GM18526 (cell line): ENCODE measurements around the gene KITLG.

Source experiments
- POLR2A ChIP-seq: IDR thresholded peaks from 3 replicates; pipeline ENCODE4 v1.6.1; 2011; ENCODE audit not compliant: insufficient read length; ENCODE audit errors: extremely low read depth

The KITLG gene

DNA sequence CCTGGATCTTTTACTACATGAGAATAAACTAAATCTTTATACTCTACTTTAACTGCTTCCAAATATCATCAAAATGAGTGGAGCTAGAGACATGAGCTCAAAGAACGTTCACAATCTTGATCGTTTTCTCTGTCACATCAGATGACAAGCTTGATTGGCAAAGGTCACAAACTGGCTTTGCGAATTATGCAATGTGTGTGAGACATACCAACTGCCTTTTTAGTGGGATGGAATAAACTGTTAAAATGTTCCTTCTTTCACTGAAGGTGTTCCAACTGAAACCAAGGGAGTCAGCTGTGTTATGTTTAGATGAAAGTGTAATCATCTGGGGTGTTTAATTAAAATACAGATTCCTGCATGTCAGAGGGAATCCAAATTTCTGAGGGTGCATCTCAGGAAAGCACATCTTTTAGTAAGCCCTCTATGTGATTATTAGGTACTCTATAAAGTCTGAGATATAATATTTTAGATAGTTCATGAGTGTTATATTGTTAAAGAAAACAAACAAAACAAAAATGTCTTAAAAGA, 21.9 kb downstream of the KITLG start:
- TF ChIP-seq POLR2A = no peak

DNA sequence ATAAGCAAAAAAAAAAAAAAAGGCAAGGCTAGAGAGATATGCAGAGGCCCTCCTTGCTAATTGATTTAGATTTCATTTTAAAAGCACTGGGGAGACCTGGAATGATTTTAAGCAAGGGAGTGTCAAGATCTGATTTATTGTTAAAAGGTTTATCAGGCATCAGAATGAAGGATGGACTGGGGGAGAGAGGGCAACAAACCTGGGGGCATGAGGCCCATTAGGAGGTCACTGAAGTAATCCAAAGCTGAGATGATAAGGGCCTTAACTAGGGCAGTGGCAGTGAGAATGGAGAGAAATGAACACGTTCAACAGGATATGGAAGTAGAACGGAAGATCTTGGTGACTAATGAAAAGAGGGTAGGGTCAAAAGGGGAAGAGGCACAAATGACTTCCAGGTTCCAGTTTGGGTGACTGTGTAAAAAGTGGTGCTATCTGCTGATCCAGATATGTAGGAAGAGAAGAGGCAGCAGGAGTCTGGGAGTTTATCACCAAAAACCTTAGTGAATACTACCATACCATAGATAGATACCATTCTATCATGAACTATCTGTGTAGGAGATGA, 24.0 kb downstream of the KITLG start:
- no peak for TF ChIP-seq POLR2A

DNA sequence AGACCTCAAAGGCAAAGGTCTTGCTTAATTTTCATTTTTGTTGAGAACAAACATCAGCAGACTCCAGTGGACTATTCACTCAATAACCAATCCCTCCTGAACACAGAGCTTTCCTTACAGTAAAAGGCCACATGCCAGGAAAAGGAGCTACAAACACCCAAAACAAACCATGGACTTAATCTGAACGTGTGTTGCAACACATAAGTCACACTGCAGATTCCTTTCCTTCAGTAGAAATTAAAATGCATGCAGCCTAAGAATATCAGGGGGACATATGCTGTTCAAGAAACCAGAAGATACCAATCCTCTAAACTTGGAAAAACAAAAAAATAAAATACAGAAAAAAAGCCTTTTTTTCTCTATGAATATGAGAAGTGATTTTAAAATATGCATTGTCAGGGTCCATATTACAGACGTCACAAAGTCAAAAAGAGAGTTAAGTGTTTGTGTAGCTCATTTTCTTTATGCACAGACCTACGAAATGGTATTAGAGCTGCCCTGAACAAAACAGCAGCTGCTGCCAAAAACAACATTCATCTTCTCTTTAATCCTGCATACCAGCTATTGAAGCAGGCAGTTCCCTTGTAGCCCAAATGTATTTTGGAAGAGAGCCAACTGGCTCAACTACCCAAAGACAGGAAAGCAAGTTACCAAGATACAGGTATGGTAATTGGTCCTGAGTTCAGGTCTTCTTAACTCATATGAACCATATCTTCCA, 26.2 kb downstream of the KITLG start:
- TF ChIP-seq POLR2A = no peak

DNA sequence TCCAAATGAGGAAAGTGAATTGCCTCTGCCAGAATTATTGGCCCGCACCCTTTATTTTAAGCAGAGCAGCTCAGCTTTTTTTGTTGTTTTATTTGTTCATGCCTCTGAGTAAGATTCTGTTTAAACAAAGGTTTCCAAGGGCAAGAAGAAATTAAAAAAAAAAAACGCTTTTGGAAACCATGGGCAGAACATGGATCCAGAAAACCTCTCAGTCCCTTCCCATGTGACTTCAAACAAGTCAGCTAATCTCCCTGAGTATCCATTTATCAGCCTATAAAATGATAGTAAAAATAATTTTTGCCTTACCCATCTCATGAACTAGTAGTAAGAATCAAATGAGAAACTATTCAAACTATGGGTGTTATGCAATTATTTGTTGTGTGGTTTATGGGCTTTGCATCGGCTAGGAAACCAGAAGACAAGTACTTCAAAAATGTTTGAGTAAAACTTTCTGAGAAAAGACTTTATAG, 27.6 kb downstream of the KITLG start:
- TF ChIP-seq POLR2A = no peak

DNA sequence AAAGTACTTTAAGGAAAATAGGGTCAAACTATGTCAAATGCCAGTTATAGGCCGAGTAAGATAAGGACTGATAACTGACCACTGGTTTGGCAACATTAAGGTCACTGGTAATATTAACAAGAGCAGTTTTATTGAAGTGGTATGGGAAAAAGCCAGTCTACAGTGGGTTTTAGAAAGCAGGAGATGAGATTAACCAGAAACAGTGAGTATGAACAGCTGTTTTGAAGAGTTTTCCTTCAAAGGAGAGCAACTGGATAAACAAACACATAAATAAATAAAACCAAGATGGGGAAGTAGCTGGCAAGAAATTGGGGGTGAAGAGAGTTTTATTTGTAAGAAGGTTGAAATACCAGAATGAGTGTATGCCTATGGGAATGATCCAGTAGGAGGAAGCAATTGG, 30.3 kb downstream of the KITLG start:
- TF ChIP-seq POLR2A = no peak

GRCh38 chr12:88546853-88547252, 33.4 kb downstream of the KITLG start:
- TF ChIP-seq POLR2A = no peak

DNA sequence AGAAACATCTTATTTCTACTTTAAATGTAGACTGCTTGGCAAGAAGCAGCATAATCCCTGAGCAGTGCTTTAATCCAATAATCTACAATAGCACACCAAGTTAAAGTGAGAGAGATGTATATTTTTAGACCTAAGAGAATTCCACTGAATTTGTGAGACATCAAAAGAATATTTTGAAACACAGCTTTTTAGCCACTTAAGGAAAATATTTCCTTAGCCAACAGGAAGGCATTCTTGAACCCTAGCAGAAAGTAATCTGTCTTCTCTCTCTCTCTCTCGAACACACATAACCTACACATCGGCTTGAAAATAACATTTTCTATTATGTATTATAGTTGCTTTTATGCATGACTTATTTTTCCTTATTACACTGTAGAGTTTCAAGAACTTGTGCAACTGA, 34.0 kb downstream of the KITLG start:
- no peak for TF ChIP-seq POLR2A

DNA sequence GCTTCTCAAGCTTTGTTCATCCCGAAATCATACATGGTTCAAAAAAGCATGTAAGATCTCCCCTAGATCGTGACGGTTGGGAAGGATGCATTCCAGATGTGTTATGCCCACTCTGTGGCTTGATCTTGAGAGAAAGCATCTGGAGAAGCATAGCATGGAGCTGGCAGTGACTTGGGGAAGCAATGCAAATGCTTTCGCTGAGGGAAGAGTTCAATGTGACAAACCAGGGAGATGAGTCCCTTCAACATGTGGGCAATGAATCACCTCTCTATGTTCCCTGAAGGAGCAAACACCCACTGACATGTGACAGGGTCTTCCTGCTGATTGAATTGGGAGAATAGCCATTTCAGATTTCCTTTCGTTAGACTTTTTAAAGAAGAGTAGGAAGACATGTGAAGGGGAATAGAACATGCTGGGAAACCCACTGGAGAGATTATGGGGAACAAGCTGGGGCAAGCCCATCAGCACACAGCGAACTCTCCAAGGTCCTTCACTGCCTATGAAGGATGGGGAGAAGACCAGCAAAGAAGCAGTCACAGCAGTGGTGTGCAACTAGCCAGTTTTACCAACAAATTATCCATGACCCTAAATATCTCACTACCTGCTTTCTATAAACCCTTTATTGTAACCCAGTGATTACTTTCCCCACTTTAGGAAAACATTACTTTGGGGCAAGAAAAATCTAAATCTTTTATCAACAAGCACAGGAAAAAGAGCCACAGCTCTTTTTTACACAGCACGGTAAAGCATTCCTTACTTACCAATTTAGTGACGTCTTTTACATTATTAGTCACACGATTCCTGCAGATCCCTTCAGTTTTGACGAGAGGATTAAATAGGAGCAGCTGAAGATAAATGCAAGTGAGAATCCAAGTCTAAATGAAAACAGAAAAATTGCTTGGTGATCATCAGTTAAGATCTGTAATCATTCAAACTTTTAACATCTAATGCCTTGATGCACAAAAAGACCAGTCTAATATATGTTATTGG, 35.0 kb downstream of the KITLG start:
- TF ChIP-seq POLR2A = no peak

DNA sequence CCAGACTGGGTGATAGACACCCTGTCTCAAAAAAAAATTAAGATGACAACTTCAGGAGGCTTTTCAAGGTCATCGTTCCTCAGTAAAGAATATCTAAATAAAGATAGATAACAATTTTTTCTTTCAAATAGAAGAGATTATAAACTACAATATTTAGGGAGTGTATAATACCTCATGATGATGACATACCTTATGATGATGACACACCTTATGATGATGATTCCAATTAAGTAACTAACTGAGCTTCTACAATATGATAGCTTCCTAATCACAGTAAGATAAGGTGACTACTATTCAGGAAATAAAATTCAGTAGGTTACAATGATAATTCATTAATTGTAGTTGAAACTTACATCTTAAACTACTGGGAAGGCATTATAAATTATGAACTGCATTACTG, 40.4 kb downstream of the KITLG start:
- TF ChIP-seq POLR2A = no peak

GRCh38 chr12:88538697-88539096, 41.6 kb downstream of the KITLG start:
- TF ChIP-seq POLR2A = no peak

- no peak for TF ChIP-seq POLR2A
These were observed 42.0 kb downstream of the KITLG start for GRCh38 chr12:88538250-88538649.

- TF ChIP-seq POLR2A = no peak
These were observed 49.4 kb downstream of the KITLG start for GRCh38 chr12:88530868-88531267.

- TF ChIP-seq POLR2A = no peak
These were observed 50.5 kb downstream of the KITLG start for GRCh38 chr12:88529531-88530488.

GRCh38 chr12:88522961-88523360, 57.3 kb downstream of the KITLG start:
- no peak for TF ChIP-seq POLR2A
